GM18907 (cell line): ENCODE results near the gene SCN5A.
"Not testable (repeated sequence)": the region's sequence is repeated elsewhere in the genome, so short reads cannot be mapped to it uniquely, and the experiment has no call there.

Source experiments
- ATAC-seq: cut with Tn5 transposase; IDR thresholded peaks from one replicate; pipeline ENCODE4 v1.9.1; 2021; ENCODE audit warnings: mild to moderate bottlenecking, moderate library complexity; ENCODE audit not compliant: unreplicated experiment

Gene SCN5A

DNA sequence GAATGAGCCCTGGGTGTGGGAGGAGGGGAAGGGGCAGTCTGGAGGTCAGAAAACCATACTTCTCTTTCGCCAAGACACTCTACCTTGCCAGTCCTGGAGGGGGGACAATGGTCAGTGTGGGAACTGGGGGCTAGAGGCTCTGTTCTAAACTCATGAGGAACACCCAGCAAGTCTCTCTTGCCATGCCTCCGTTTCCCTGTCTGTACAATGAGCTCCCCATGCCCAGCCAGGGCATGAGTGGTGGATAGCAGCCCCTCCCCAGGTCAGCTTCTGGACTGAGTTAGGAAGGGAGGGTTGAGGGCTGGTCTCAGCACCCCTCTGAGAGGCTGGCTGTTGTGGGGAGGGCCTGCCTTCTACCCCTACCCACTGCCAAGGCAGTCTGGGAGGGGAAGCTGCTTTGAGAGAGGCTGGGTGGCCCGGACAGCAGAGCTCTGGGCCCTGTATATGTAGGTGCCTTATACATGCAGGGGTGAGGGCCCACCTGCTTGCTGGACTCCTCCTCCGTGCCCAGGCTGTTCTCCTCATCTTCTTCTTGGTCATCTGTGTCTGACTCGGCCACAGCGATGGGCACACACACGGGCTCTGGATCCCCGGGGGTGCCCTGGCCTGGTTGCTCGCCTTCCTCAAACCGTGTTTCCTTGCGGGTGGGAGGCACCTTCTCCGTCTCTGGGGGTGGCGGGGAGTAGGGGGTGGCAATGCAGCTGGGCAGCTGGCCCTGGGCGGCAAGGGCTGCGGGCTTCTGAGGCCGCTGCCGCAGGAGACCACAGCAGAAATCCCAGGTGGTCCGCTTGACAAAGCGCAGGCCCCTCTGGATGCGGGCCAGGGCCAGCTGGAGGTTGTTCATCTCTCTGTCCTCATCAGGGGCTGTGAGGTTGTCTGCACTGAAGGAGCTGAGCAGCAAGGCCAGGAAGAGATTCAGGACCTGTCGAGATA is 68.8 kb downstream of the SCN5A start:
- ATAC-seq = no peak

DNA sequence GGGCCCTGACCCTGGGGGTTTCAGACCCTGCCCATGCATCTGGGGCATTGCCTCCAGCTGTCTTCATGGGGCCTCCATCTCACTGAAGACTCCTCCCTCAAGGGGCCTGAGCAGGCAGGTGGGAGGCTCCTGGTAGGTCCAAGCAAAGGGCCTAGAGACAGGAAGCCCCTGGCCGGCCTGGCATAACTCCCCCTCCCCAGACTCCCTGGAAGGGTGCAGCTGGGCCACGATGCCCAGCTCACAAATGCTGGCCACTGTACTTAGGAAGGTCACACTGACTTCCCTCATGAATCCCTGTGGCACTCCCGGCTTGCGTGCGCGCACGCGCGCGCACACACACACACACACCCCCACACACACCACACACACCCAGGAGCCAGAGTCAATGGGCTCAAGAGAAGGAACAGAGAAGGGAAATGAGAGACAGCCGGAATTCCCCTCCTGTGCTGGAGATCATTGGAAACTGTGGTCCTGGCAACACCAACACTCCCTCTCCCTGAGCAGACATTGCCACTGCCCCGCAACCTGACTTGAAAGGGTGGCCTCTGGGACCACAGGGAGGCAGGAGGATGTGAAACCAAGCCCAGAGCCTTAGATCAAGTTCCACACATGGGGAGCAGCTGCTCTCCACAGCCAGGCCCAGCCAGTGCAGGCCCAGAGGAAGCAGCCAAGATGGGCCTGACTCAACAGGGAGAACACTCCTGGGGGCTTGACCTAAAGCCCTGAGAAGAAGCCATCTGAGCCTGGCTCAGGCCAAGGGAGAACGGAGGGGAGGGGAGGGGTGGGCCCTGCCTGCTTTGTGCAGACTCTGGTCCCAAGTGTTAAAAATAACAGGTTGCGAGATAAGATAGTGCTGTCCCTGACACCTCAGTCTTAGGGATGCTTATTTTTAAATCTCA is 69.7 kb downstream of the SCN5A start:
- peak; percentile 58 for ATAC-seq

DNA sequence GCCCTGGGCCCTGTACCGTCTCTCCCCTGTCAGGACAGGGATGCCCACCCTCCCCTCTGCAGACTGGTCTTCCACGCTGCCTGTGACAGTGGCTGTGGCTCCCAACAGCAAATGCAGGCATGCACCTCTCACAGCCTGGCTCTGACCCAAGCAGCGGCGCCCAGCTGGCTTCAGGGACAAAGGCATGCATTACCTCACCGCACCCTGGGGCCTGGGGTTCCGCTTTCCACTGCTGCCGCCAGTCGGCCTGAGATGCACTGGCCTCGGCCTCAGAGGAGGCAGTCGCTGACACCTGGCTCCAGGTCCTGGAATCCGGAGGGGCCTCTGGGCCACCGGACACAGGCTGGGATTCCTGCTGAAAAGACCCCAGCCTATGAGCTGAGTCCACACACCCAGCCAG is 70.3 kb downstream of the SCN5A start:
- ATAC-seq = no peak

DNA sequence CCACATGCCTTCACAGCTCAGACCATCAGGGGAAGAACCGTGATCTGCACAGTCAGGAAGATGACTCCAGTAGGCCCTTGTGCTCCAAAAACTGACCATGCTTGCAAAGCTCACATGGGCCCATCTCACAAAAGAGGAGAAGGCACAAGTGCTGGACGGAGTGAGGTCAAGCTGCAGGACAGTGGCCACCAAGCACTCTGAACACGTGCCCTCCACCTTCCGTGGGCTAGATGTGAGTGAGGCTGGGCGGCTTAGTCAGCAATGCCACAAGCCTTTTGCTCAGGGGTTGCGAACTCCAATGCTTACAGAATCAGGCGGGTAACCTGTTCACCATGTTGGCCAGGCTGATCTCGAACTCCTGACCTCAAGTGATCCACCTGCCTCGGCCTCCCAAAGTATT is 70.9 kb downstream of the SCN5A start:
- no peak for ATAC-seq

DNA sequence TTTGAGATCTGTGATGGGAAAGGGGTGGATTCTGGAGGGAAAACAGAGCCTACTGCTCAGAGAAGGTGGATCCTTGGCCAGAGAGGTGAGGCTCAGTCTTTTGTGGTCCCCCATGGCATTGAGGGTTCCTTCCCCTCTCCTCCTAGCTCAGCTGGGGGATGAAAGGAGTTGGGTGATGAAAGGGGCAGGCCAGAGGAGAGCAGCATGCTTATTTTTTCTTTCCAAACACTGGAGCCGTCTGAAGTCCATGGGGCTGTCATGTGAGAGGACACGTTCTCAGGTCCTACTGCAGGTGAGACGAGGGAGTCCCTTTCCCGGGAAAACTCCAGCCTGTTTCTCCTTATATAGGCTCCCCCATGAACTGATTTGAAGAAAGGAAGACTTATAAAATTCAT is 71.4 kb downstream of the SCN5A start:
- no peak for ATAC-seq

DNA sequence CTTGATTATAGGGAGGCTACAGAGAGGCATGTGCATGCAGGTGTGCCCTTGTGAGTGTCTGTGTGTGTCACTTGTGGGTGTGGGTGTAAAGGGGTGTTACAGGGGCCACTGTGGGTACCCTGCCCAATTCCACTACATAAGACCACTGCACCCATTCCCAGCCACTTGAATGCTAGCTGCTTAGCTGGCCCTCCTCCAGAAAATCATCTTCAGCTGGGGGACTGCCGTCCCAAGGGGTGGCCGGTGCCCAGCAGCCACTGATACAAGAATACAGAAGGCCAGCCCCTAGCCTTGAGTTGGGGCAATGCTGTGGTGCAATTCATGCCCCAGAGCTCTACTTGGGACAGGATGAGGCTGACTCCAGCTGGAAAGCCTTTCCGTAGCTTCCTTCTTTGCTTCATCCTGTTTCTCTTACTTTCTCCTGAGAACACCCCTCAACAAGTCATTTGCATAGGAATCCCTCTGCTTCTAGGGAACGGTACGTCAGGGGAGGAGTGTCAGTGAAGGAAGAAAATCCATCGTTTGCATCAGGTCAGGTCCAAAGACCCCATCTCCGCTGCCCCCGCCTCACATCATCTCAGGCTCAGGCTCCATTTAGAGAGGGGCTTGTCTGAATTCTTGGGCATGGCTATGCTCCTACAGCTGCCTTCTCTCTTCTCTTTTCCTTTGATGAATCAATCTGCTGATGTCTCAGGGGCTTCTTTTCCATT is 72.0 kb downstream of the SCN5A start:
- ATAC-seq = no peak

DNA sequence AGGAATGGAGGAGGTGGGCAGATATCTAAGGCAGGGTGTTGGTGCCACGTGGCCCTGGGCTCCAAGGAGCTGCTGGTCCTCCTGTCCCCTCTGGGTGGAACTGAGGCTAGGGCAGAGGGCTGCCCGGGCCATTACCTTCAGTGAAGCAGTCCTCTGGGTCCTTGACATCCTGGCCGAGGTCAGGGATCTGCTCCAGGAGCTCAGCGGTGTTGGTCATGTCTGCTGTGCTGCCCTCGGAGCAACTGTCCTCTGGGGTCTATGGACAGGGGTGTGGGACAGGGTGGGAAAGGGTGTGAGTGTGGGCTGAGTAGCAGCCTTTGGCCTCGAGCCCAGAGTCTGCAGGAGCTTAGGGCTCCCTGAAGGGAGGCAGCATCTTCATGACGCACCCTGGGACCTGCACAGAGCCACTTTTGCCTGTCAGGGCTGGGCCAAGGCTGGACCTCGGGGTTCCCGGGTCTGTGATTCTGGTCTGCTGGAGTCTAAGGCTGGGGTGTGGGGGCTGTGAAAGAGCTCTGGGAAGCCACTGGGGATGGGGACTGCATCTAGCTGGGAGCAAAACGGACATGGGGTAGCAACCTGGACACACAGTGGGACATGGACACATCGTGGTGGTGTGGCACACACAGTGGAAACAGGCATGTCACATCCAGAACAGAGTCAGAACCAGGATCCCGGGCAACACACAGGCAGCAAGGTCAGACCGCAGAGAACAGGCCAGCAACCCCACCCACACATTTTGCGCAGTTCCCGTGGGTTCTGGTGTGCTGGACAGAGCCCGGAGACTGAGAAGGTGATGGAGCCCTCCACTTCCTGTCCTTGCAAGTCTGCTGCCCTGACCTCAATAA is 72.7 kb downstream of the SCN5A start:
- no peak for ATAC-seq

DNA sequence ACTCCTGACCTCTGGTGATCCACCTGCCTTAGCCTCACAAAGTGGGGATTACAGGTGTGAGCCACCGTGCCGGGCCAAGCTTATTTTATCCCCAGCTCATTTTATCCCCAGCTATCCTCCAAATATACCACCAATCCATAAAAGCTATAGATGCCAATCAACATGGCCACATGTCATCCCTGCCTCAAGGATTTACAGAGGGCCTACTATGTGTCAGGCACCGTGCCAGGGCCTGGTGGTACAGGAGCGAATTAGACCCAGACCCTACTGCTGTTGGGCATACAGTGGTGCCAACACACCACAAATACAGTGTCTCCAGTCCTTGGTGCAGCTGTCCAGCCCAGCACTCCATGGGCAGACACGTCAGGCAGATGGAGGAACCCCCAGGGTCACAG is 73.4 kb downstream of the SCN5A start:
- ATAC-seq = no peak

DNA sequence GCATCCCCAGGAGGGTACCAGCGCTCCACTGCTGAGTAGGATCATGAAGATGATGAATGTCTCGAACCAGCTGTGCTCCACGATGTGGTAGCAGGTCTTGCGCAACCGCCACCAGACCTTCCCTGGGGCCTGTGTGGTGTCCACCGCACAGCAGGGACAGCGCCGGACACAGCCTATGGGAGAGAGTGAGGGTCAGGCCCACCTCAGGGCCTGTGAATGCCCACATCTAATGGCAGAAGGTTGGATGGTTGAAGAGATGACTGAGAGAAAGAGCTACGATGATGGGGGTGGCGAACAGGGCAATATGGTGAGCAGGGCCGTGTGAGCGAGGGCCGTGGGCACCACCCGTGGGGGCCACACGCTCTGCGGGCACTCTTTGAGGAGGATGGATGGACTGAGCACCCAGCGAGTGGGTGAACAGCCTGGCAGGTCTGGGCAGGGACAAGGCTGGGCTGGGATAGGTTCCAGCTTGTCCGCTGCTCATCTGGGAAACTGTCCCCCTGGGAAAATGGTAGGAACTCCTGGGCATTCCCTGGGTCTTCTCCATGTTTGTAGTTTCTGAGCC is 74.1 kb downstream of the SCN5A start:
- no peak for ATAC-seq

DNA sequence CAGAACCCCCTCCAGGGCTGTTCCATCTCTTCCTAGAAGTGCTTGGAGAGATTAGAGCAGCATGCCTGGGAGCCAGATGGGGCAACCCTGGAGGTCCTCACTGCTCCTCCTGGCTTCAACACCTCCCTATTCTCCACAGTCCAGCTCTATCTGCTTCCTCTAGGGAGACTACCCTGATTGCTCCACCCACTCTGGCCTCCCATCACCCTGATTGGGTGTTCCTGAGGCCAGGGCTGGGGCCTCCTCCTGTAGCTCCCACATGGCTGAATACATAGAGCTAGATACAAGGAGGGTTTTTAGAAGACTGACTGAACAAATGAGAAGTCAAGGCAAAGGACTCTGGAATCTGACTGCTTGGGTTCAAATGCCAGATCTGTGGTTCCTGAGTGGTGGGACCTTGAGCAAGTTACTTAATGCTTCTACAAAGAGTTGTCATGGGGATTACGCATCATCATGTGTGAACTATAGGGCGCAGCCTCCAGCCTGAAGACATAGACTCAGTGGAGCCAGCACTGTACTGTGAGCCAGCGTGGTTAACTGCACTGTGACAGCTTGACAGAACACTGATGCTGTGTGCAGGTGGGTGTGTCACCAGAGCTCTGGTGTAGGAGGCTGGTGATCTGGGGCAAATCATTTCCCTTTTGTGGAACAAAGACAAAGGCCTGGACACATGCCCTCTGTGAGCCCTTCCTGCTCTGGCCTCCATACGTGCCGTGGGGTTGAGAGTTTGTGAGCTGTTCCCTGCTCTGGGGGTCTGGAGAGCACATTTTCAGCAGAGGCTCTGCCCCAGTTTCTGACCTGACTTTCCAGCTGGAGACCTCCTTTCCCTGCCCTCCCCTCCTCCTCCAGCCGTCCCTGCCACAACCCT is 74.8 kb downstream of the SCN5A start:
- no peak for ATAC-seq

DNA sequence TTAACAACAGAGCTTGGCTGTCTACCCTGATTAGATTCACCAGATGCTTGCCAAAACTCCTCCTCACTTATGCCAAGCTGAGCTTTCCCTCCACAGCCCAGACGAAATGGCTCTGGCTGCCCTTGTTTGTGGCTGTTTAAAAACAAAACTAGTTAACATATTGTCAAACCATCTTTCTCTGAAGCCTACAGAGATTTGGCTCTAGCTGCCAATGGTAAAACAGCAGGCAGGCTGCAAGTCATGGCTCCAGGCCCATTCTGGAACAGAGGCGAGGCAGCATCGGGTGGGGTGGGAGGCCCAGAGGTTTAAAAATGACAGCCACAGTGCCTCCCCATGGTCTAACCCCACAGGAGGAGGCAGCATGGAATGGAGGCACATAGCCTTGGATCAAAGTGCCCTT is 75.9 kb downstream of the SCN5A start:
- no peak for ATAC-seq

DNA sequence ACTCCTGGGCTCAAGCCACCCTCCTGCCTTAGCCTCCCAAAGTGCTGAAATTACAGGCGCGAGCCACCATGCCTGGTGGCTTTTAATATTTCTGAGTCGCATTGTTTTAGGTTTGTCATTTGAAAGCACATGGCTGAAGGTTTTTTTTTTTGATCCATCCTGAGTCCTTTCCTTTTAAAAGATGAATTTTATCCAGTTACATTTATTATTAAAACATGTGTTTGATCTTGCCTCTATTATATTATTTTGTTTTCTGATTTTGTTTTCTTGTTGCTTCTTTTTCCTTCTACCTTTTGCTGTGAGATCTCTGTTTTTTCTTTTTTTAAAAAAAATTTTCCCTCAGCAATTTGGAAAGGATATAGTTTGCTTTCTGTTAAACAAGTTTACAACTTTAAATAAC is 76.4 kb downstream of the SCN5A start:
- no peak for ATAC-seq

DNA sequence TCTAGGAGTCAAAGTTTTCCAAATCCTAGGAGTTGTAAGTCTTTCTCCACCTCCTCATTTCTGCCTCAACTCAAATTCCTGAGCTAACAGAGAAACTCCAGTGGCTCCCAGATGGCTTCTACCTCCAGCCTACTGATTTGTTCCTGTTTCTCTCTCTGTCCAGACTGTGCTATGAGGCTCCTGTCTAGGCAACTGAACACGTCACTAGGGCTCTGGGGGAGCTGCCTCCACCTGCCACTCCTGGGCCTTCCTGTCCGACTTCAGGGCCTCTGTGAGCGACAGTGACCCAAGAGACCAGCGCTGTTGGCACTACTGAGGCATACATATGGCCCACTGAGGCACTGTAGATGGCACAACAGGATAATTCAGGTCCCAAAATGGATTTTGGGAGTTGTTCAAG is 82.0 kb downstream of the SCN5A start:
- no peak for ATAC-seq

DNA sequence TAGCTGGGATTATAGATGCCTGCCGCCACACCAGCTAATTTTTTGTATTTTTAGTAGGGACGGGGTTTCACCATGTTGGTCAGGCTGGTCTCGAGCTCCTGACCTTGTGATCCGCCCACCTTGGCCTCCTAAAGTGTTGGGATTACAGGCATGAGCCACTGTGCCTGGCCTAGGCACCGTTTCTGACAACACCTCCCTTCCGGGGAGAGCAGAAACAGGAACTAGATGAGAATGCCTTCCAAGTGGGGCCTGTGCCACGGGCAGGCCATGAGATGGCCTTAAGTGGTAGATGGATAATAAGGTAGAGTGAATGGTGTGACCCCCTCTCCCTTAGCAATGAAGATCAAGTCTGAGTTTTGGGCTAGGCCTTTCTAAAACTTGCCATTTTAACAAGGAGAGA is 82.7 kb downstream of the SCN5A start:
- ATAC-seq = not testable (repeated sequence)

DNA sequence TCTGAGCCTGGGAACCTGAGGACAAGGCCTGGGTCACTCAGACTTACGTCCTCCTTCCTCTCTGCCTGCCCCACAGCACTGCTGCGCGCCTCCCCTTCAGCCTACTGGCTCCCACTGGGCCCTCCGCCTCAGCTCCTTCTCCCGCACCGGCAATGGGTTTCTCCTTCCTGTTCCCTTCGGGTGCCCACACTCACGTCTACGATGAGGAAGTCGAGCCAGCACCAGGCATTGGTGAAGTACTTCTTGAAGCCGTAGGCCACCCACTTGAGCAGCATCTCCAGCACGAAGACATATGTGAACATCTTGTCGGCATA is 83.3 kb downstream of the SCN5A start:
- ATAC-seq = no peak

DNA sequence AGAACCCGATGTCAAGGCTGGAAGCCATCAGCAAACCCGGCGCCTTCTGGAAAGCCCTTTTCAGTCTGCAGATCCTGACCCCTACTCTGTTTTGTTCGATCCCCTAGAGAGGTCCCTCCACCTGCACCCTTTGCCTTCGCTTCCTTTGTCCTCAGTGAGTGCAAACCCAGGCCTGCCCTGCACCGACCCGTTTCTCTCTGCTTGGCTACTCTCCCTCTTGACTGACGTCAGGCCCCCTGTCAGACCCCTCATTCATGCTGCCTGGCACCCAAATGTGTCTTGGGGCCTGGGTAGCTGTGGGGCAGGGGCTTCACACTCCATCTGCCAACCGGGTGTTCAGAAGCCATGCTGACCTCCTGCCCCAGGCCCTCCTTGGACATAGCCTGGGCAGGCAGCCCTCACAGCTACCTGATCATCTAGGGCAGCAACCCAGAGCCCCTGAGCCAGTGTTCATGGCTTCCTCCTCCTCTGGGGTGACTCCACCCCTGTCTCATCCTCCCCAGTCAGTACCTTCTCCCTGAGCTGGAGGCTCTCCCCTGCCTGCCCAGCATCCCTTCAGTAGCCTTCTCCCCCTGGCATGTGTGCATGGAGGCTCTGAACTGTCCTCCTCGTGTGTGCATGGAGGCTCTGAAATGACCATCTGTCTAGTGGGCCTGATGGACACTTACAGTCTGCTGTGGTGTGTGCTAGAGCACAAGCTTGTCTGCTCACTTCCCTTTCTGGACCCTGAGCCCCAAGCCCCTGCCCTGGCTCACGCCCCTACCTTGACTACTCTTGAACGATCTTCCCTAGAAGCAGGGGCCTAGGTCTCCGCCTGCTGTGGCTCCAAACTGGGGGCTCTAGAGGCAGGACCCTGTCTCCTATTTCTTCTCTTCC is 83.9 kb downstream of the SCN5A start:
- ATAC-seq = no peak

DNA sequence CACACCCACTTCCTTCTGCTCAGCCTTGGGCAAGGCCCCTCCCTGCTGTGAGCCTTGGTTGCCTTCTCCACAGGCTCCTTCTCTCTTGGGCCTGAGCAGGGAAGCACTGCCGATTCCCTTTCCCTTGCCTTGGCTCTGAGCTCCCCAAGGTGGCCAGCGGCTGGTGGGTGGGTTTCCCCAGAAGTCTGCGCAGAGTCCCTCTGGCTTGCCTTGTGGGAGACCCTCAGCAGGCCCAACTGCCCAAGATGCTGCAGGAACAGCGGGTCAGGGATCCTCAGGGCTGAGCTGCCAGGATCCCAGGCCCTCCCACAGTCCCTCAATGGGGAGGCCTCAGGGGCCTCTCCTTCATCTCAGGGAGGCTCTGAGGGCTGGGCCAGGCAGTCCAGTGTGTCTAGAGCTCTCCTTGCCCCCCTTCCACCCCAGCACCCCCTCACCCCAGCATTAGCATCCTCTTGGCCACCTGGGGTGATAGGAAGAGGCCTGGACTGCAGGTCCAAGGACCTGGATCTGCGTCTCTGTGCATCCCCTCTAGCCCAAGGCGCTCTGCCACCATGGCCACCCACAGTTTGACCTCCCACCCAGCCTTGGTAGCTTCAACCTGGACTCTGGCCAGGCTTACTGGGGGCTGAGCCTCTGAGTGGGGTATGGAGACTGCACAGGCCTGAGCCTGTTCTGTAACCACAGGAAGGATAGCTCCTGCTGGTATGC is 84.7 kb downstream of the SCN5A start:
- no peak for ATAC-seq

DNA sequence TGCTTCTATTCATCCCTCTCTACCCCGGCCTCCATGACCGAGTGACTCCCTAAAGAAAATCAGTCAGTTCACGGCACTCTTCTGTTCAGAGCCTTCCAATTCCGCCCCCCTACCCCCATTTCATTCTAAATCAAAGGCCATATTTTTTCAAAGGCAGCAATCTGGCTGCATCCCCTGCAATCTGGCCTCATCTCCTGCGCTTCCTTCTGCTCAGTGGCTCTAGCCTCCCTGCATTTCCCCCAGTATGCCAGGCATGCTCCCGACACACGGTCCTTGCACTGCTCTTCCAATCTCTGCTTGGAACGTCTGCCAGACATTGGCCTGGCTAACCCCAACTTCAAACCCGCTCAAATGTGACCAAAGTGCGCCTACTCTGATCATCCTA is 85.6 kb downstream of the SCN5A start:
- ATAC-seq = no peak
